Heart right ventricle (tissue), 16 donors: ENCODE measurements around the gene VPS37C. TPM values are rescaled to one million over a fixed set of nuclear protein-coding genes. Genes with fewer than 3 reads are reported as not detected.

Source experiments
- ATAC-seq, 8 donors: fragments of 200-7000 bp; cut with Tn5 transposase; one replicate each; pipeline ENCODE4 v1.9.1; 2020; ENCODE audit warnings: mild to moderate bottlenecking in 8 of 8, moderate library complexity in 8 of 8, moderate number of reproducible peaks in 1 of 8
- DNase-seq, 2 donors: peaks; one replicate each; pipeline ENCODE4 v3.0.0-alpha.2; 2020
- H3K27ac ChIP-seq, 10 donors: fragments of 200-600 bp; sonication (generic) in 2 of 10; one replicate each; pipeline versions ENCODE4 v1.5.0 to v1.8.0; 2020 to 2022; ENCODE audit warnings: mild to moderate bottlenecking in 3 of 10
- H3K27me3 ChIP-seq, 7 donors: fragments of 200-600 bp; one replicate each; pipeline ENCODE4 v1.8.0; 2021 to 2022; ENCODE audit warnings: mild to moderate bottlenecking in 2 of 7
- H3K36me3 ChIP-seq, 9 donors: fragments of 200-600 bp; sonication (generic) in 1 of 9; one replicate each; pipeline versions ENCODE4 v1.5.0 to v1.8.0; 2020 to 2022; ENCODE audit warnings: mild to moderate bottlenecking in 2 of 9
- H3K4me1 ChIP-seq, 9 donors: fragments of 200-600 bp; sonication (generic) in 1 of 9; one replicate each; pipeline versions ENCODE4 v1.5.0 to v1.8.0; 2020 to 2022; ENCODE audit warnings: mild to moderate bottlenecking in 4 of 9
- H3K4me3 ChIP-seq, 10 donors: fragments of 200-600 bp; sonication (generic) in 2 of 10; one replicate each; pipeline versions ENCODE4 v1.5.0 to v1.8.0; 2020 to 2022; ENCODE audit warnings: mild to moderate bottlenecking in 7 of 10, moderate library complexity in 2 of 10
- H3K9me3 ChIP-seq, 11 donors: fragments of 200-600 bp in 10 of 11; sonication (generic) in 2 of 11; one replicate each; pipeline versions ENCODE4 v1.5.0 to v1.8.0; 2013 to 2022; ENCODE audit warnings: mild to moderate bottlenecking in 2 of 11, control low read depth in 1 of 11, moderate library complexity in 1 of 11
- CTCF ChIP-seq, 9 donors: fragments of 200-600 bp; sonication (generic) in 2 of 9; IDR thresholded peaks; one replicate each; pipeline versions ENCODE4 v1.5.0 to v1.8.0; 2021 to 2022; ENCODE audit warnings: antibody characterized with exemption in 9 of 9, mild to moderate bottlenecking in 5 of 9, moderate library complexity in 1 of 9
- WGBS, 2 donors: extraction: QIAGEN DNeasy Blood & Tissue Kit; methylation state at CpG; one replicate each; pipeline ENCODE4 v1.1.7; 2013; ENCODE audit warnings: inconsistent platforms in 1 of 2; 5-methylcytosine and 5-hydroxymethylcytosine counted together
- intact Hi-C, 10 donors: fragments of 100-400 bp; cut with DNase I; formaldehyde crosslinking; loops; one replicate each; pipeline versions ENCODE4 v1.11.1 to v1.14.2; 2022
- polyA plus RNA-seq, 2 donors: library from polyadenylated mRNA; stranded (reverse); fragments of 200-250 nt; gene quantifications; one replicate each; pipeline ENCODE4 v1.2.3, GENCODE V29; 2013
- total RNA-seq, 10 donors: library from RNA; stranded (reverse); fragmentation: NEBNext Ultra II Directional in 3 of 10; extraction: Animal tissue kit (Norgen Biotek cat#: 25700) in 3 of 10; gene quantifications; one replicate each; pipeline versions ENCODE4 v1.2.1 to v1.2.4, GENCODE V29; 2021 to 2023
- donor health status: Arrhythmogenic right ventricular cardiomyopathy.
- donor health status: ischemic (EF 13 %, LVEDD 7.1; RV severe dilation, severe dysfunction).
- donor health status: healthy with polysubstance abuse.
- donor health status: DM: no; HTN: yes; CAD: no.
- donor health status: DM: no; HTN: no; CAD: no.
- donor health status: ischemic (EF 25% LVEDD 6.9; RV normal size, moderate dysfunction).
- donor health status: ischemic (EF 25% LVEDD 5.7; RV mildly dilated, moderate dysfunction).
- donor health status: healthy.
- donor health status: DM: yes; HTN: yes; CAD: no.
- donor health status: Ischemic cardiomyopathy.
- donor health status: ischemic (EF 35%, LVEDD 5.7; RV mildly dilated, moderate dysfunction).
- donor health status: nonischemic (EF 11% LVEDD 7.7; RV severe dilation, severe dysfunction).
- donor health status: DM: yes; HTN: yes; CAD: no.
- donor health status: PGD.
- donor health status: ischemic (EF 29% LVEDD 5.4; RV normal size, mild dysfunction).
- donor health status: nonischemic (EF 23%, LVEDD 6.1; RV moderate dilation, normal function).

Gene VPS37C
- total and polyA plus RNA-seq, 12 donors = 7.7 to 21.8 (median 15.5) TPM

GRCh38 chr11:61107888-61108287 lies 53.3 kb downstream of the VPS37C start:
- TF ChIP-seq CTCF (IDR thresholded peaks at IDR 0.05) = no peak
- no peaks in the 10 kb centered on the region for H3K9me3 ChIP-seq
- no peaks in the 10 kb centered on the region for H3K36me3 ChIP-seq
- peaks cover 0 to 3% (median 0%) of the 10 kb centered on the region in 9 donors for H3K4me1 ChIP-seq
- no peak overlapping the region for H3K27ac ChIP-seq
- ATAC-seq (no peak), DNase-seq (no peak)
- 91 to 93% methylated on average over 3 of the region's 3 CpGs for WGBS, 2 donors
- H3K4me3 ChIP-seq = no peak overlapping the region
- intact Hi-C loops = no loop called here
- no peaks in the 10 kb centered on the region for H3K27me3 ChIP-seq

- 87% methylated on average over 11 of the region's 11 CpGs for WGBS, 2 donors
- TF ChIP-seq CTCF (IDR thresholded peaks at IDR 0.05) = no peak
- Histone ChIP-seq H3K36me3 (no peaks in the 10 kb centered on the region), H3K4me1 (peaks cover 0 to 3% (median 0%) of the 10 kb centered on the region in 9 donors), H3K27me3 (no peaks in the 10 kb centered on the region), H3K4me3 (no peak overlapping the region), H3K9me3 (no peaks in the 10 kb centered on the region), H3K27ac (peak overlapping the region in 1 of 10 donors; percentile 3)
- no peak for ATAC-seq
- DNase-seq = no peak
- intact Hi-C loops = no loop called here
Observed at GRCh38 chr11:61106894-61107470, 54.2 kb downstream of the VPS37C start.

DNA sequence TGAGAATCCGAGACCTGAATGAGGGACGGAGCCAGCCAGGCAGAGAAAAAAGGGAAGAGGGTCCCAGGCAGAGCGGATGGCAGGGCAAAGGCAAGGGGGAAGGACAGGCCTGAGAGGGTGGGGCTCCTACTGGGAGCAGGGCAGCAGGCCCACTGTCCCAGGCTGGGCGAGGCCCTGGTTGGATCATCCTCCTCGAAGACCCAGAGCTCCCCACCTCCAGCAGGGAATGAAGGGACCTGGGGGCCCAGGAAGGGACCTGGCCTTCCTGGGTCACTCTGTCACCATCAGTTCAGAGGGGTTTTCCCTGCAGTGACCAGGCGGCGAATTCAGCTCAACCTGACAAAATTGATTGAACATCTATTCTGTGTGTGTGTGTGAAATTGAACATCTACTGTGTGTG lies 54.9 kb downstream of the VPS37C start:
- TF ChIP-seq CTCF (IDR thresholded peaks at IDR 0.05) = no peak
- intact Hi-C loops = no loop called here
- ATAC-seq = no peak
- Histone ChIP-seq H3K27me3 (no peaks in the 10 kb centered on the region), H3K36me3 (no peaks in the 10 kb centered on the region), H3K4me1 (no peaks in the 10 kb centered on the region), H3K4me3 (no peak overlapping the region), H3K27ac (peak overlapping the region in 1 of 10 donors; percentile 3), H3K9me3 (no peaks in the 10 kb centered on the region)
- WGBS, 2 donors = 84 to 90% methylated on average over 6 to 7 of the region's 7 CpGs
- no peak for DNase-seq

DNA sequence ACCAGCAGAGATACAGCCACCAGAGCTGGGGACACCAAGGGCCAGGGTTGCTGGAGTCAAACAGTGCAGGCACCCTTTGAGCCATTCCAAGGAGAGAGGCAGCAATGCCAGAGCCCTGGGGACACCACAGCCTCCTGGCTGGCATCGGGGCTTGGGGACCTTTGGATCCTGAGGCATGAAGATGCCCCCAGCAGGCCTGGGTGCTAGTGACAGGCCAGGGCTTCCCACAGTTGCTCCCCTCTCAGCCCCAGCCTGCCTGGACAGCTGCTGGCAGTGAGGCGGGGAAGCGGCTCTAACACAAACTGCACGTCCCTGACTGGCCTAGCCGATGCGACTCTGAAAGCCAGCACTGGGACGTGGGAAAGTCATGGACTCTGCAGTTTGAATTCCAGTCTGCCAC lies 56.3 kb downstream of the VPS37C start:
- ATAC-seq = no peak
- WGBS, 2 donors = 93 to 96% methylated on average over 7 of the region's 7 CpGs
- intact Hi-C loops = no loop called here

More for the DNA sequence above, 56.3 kb downstream of the VPS37C start:
- no peaks in the 10 kb centered on the region for H3K27me3 ChIP-seq
- H3K36me3 ChIP-seq = no peaks in the 10 kb centered on the region
- no peak overlapping the region for H3K27ac ChIP-seq
- DNase-seq = no peak
- no peak for TF ChIP-seq CTCF (IDR thresholded peaks at IDR 0.05)
- H3K9me3 ChIP-seq = no peaks in the 10 kb centered on the region
- no peaks in the 10 kb centered on the region for H3K4me1 ChIP-seq
- peak overlapping the region in 1 of 10 donors; percentile 2 for H3K4me3 ChIP-seq
